AG08396 (cell line): Measurements from ENCODE around the gene FBF1.

ENCODE experiments used
- DNase-seq: peaks from one replicate; pipeline ENCODE4 v3.0.0; 2012; ENCODE audit warnings: low spot score, mixed read lengths

FBF1 gene

DNA sequence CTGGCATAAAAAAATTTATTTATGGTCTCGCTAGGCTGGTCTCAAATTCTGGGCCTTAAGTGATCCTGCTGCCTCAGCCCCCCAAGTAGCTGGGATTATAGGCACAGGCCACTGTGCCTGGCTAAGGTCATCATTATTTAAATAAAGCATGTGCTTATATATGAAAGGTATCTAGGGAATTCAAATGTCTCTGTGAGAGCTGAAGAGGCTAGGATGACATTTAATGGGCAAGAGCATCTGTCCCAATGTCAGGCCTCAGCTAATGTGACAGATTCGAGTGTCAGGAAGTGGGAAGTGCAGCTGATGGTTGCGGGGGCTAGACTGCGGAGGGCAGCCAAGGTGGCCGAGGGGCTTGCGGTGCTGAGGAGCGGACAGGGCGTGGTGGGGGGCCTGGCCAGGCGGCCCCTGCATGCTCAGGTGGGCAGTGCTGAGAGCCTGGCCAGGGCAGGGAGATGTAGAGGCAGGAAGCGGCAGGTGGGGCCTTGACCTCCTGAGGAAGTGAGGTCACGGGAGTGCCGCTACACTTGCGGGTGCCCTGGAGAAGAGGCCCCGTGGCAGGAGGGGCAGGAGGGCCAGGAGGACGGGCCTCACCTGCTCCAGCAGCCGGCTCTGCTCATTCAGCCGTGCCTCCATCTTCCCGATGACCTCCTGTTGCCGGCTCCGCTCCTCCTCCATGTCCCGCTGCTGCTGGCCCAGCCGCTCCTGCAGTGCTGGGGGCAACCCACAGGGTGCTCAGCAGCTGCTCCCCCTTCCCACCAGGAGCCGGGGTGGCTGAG lies 23.5 kb downstream of the FBF1 start:
- no peak for DNase-seq

DNA sequence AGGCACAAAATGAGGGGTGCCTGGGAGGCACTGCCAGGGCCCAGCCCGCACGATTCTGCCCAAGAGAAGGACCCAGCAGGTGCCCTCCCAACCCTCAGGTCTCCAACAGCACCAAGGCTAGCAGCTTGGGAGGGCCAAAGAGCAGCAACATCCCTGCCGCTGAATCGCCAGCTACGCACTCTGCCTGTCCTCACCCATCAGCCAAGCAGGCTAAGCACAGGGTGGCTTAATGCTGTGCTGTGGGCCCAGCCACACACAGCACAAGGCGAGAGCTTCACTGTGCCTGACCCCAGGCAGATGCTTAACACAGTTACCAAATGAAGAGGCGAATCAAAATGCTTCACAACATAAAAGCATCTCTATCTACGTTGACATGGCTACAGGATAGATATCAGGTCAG lies 25.6 kb downstream of the FBF1 start:
- no peak for DNase-seq

DNA sequence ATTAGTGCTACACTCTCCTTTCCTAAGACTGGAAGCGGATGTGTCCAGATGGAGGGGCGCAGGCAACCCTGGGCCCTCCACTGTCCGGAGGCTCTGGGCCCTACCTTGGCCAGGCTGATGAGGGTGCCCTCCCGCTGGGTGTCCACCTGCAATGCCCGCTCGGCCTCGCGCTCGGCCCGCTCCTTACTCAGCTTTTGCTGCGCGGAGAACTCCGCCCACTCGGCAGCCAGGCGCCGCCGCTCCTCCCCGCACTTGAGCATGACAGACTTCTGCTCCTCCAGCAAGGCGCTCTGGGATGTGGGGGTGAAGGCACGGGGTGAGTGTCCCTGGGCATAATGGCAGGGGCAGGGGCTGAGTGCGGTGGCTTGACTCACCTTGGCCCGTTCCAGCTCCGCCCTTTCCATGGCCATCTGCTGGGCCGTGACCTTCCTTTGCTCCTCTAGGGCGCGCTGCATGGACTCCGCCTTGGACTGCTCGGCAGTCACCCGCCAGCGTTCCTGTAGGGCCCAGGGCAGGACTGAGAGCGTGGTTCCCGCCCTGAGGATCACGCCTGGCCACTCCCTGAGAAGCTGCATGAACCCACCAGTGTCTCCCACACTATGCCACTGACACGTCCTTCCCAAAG lies 26.1 kb downstream of the FBF1 start:
- no peak for DNase-seq

DNA sequence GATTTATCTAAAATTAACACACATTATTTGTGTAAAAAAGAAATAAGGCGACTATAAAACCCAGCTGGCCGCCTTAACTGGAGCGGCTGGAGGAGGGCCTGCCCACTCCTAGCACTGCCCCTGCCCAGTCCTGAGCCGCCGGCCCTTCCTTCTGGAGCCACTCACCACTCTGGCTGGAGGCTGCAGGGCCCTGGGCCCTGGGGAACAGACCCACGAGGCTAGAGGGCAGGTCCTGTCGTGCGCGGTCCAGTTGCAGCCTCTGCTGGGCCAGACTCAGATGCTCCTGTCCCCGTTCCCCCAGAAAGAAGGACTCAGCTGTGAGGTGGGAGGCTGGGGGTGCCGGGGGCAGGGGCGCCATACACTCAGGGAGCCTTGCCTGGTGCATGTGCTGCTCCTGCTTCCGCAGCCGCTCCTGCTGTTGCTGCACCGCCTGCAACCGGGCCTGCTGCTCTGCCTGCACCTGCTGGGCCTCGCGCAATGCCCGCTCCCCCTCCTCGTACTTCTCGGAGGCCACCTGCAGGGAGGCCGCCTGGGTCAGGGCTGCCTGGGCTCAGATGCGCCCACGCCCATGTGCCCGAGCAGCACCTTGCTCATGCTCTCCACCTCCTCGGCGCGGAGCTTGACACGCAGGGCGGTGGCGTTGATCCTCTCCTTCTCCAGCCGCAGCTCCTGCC lies 27.2 kb downstream of the FBF1 start:
- DNase-seq, result no peak

DNA sequence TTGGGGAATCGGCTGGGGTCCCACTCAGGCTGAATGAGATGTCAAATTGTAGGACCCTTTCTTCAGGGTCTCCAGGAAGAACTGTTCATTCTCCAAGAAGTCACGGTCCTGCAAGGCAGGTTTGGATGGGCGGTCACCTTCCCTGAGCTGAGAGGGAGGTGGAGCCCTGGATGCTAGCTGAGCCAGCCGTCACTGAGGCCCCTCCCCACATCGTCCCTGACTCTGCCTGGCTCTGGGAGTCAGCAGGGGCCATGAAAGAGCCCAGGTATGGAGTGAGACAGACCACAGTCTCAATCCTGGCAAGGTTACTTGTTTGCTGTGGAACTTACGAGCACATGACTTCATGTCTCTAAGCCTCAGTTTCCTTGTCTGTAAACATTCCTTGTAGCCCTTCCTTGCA lies 30.1 kb downstream of the FBF1 start:
- DNase-seq, result no peak

DNA sequence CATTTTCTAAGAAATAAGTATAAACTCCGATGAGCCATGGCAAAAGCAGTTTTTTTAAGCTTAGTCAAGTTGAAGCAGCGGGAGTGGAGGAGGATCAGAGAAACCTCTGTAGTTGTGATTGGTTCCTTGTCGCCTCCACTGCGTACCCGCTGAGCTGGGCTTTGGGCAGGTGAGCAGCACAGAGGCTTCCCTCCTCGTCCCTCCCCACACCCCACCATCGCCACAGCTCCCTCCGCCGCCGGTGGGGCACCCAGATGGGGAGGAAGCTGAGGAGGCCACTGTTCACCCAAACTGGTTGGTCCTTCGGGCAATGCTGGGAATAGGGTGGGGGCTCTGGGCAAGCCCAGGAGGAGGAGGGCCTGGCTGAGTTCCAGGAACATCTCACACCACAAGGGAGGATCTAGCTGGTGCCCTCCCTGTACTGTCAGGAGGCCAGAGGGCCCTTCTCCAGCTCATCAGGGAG lies 31.0 kb downstream of the FBF1 start:
- no peak for DNase-seq

DNA sequence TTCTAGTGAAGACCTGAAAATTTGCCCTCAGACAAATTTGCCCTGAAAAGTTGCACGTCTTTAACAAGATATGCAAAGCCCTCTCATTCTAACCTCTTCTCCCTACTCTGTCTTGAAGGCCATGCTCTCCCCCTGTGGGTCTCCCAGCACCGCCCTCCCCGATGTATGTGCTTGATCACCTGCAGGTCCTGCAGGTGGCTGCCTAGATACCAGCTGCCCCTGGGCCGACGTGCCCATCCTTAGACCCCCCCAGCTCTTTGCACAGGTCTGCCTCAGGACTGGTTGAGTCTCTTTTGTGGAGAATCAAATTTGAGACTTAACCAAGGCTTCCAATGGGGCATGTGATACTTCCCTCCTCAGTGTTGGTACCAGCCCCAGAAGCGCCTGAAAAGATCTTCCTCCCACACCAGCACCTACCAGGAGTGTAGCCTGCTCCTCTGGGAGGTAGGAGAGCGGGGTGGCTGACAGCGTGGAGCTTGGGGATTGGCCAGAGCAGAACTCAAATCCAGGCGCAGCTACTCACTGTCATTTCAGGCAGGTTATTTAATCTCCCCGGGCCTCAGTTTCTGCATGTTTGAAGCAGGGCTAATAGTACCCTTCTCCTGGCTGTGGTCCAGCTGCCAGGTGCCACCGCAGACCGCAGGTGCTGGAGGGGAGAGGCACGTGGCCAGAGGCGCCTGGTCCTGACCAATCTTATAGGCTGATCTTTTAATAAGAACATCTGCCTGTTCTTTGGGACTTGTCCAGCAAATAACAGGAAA lies 31.6 kb downstream of the FBF1 start:
- no peak for DNase-seq

DNA sequence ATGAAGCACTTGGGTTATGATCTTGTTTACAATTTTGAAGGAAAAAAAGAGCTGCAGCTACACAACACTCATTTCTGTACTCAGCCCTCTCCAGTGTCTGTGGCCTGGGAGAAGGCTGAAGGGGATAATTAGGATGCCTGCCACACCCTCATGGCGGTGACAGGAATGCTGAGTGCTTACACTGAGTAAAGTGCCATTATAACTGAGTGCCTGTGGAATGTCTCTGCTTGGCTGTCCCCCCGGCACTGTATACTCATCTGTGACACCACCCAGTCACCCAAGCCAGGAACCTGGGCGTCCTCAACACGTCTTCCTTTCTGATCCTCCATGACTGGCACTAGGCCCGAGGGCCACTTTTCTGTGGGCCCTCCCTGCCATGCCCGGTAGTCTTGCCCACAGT lies 32.6 kb downstream of the FBF1 start:
- no peak for DNase-seq

DNA sequence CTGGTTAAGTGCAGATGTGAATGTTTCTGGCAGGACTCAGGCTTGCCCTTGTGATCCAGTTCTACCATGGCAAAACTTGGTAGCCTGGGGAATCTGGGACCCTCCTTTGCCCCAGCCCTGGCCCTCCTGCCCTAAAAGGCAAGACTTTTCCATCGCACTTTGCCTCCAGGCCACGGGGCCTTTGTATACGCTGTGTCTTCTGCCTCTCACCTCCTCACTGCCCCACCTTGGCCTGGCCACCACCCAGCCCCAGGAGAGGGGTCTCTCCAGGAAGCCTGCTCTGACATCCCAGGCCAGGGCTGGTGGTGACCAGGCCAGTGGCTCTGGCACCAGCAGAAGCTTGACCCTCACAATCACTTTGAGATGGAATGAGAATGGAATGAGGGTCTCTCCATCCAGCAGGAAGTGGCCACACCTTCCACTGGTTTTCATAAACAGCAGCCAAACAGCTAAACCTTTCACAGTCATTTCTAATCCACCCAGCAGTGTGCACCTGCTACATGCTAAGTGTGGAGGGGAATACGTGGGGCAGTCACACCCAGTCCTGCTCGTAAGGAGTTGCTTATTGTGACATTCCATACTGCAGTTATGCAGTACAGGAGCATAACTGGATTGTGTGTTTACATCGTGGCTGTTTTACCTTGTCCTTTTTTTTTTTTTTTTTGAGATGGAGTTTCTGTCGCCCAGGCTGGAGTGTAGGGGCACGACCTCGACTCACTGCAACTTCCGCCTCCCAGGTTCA lies 34.5 kb downstream of the FBF1 start:
- no peak for DNase-seq

DNA sequence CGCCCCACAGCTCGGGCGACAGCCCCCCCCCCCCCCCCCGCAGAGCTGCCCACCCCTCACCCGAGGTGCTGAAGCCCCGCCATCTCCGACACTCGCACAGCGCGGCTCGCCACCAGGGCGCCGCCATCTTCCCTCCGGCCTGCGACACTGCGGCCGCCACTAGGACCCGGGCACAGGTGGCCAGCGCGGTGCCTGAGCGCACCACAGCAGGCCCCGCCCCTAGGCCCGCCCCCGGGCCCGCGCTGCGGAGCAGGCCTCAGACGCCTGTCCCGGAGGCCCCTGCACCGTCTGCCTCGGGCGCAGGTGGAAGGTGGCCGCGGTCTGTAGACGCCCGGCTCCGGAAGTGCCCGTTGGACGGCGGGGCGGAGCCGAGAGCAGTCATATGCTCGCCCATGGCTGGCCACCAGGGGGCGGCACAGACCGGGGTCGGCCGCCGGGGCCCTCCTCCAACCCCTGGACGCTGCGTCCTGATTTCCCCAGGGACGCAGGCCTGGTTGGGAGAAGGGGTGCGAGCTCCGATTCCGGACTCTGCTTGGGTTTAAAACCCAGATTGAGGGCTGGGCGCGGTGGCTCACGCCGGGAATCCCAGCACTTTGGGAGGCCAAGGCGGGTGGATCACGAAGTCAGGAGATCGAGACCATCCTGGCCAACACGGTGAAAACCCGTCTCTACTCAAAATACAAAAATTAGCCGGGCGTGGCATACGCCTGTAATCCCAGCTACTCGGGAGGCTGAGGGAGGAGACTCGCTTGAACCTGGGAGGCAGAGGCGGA lies 35.9 kb downstream of the FBF1 start, which contains the start of gene MRPL38:
Gene MRPL38 (minus strand): TSS at position 136 of the 773 bp plus-strand sequence. CDS start 9 bp downstream, at position 127.
- peak; percentile 99 for DNase-seq

DNA sequence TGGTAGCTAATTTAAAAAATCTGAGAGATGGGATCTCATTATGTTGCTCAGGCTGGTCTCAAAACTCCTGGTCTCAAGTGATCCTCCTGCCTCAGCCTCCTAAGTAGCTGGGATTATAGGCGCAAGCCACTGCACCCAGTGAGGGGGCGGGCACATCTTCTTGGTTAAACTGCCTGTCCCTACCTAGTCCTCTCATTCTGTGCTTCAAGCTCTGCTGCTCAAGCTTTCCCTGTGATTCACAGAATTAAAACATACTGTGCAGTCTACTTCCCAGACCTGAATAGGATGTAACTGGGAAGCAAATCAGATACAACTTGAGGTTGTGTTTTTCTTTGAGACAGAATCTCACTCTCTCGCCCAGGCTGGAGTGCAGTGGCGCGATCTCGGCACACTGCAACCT lies 38.4 kb downstream of the FBF1 start:
- DNase-seq, result no peak

DNA sequence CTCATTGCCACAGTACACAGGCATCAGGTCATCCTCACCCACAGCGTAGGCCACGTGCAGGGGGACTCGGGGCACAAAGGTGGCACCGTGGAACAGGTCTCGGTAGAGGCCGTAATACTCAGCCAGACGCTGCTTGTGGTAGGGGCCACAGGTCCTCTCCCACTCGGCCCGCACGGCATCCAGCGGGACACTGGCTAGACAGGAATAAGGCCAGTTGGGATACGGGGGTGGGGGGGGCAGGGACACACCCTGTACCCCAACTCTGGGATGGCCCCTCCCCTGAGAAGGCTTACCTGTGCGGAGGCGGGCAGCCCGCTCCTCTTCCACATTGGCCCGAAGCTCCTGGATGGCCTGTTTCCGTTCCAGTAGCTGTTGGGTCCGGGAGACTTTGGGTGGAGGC lies 39.1 kb downstream of the FBF1 start:
- DNase-seq, result no peak

DNA sequence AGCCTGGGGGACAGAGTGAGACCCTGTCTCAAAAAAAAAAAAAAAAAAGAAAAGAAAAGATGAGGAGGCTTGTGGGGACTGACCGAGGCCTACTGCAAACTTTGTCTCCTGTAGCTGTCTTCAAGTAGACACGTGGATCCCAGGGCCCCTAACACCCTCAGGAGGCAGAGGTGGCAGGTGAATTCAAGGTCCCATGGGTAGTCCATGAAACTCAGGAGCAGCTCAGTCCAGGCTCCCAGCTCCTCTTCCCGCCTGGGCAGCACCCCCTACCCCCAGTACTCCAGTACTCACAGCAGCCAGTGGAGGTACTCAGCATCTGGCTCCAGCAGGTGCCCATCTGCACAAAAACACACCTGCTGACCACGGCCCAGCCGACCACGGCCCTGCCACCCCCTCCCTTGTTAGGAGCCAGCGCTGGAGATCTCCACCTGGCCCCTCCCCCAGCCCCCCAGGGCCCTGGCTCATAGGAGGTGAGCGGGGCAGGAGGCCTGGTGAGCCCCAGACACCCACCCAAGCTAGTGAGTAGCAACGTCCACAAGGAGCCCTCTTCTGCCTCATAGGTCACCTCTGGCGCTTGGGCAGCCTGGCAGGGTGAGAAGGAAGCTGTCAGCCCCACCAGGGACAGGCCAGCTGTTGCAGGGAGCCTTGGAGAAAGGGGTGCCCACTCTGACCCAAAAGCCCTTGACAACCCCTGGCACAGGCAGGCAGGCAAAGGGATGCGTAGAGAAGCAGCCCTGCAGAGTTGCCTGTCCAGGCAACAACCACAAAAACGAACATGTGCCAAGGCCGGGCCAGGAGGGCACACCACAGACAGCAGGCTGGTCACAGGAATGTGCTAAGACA lies 39.9 kb downstream of the FBF1 start:
- DNase-seq, result no peak

DNA sequence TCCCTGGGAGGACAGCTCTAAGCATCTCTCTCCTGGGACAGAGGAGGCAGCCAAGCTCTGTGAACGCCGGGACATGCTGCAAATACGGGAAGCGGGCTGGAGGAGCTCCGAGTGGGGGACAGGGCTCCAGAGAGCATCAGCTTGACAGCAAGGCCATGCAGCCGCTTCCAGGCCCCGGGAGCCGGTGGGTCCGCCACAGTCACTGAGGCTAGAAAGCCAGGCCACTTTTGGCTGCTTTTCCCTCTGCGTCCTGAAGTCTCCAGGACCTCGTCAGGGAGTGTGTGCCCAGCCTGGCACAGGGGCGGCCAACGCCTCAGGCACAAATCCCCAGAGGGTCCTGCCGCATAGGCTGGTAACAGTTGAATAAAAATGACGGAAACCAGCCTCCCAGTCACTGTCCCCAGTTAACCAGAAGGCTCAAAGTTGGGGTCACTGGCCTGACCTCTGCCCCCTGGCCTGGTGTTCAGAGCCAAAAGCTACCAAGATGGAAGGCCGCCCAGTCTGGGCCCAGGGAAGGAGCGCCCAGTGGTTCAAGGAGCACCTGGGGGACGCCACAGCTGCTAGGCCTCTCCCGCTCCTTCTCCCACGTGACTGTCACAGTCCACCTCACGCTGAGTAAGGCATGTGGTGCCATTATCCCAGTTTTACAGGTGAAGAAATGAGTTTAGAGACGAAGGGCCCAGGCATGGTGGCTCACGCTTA lies 40.9 kb downstream of the FBF1 start:
- no peak for DNase-seq

DNA sequence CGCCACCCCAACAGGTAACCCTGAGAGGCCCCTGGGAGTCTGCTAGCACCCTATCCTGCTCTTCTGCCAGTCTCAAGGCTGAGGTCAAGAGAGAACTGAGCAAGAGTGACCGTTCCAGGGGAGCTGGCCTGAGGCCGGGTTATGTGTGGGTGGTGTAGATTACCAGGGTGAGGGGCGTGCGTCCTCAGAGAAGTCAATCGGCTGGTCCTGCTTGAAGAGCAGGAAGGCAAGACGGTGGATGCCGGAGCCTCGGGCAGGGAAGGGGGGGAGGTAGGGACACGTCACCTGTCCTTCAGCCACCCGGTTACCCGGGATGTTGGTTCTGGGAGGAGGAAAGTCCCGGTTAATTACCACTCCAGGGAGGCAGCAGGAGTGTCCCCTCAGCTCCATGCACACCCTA lies 41.5 kb downstream of the FBF1 start:
- no peak for DNase-seq

DNA sequence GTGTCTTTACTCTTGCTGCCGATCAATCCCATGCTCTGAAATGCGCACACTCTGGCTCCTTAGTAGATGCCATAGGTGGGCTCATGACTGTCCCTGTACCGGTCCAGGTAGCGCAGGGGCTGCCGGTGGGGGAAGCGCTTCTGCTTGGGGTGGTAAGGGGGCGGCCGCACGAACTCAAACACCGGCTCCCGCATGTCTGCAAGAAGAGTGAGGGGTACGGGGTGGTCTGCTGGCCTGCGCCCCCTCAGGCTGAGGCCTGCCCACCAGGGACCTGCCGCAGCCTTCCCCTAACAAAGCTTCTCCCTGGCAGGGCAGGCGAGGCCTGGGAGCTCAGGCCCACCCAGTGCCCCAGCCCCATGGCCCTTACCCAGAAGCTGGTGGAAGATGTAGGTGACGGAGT lies 42.1 kb downstream of the FBF1 start:
- DNase-seq, result no peak

DNA sequence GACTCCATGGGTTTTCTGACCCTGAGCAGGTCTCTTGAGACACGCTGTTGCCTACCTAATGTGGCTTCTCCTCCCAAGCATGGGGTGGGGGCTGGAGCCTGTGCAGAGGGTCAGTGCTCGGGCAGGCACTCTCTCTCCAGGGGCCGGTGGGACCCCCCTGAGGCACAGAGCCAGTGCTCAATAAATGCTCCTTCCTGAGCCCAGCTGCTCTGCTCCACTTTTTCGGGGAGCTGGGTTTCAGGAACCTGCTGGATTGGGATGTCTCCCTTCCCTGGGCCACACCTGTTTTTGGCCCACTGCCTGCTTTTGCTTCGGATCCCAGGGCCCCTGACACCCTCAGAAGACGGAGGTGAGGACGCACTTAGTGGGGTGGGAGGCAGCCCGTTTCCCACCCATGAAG lies 42.8 kb downstream of the FBF1 start:
- DNase-seq, result no peak

DNA sequence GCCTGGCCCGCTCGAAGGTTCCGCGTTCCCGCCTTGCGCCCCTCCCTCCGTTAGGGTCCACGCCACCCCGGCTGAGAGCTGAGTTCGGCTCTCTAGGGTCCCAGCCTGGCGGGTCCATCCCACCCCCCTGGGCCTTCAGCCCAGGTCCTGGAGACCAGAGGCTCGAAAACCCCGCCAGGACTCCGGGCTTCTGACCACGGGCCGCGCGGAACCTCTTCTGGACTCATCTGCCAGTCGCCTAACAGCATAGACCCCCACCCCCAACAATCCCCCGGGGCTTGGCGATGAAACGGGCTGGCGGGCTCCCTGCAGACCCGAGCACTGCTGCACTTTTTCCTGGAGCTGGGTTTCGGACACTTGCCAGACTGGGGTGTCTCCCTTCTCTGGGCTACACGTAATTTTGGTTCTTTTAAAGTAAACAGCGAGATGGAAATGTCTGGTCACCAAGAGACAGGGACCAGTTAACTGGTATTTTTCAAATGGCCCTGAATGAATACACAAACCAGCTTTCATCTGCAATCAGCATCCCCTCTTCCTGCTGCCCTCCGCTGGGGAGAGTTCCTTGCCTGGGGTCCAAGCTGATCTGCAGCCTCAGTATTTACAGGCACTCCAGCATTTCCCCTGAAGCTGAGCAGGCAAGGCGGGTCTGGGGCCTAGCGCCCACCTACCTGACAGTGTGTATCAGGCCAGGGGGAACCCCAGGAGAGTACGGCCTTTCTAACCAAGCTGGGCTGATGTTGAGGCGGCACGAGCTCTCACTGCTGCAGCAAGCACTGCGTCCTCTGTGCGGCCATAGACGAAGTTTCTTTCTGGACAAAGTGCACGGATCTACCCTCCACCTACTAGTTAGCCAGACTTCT lies 43.5 kb downstream of the FBF1 start:
- DNase-seq, result no peak
